Renal cortex interstitium (tissue), 11 donors: ENCODE measurements around the gene BORCS5. TPM values are rescaled to one million over a fixed set of nuclear protein-coding genes. Genes with fewer than 3 reads are reported as not detected.
A peak's percentile ranks its signal among the peaks of the same experiment; 100 is the strongest.

Experiments
- DNase-seq, 11 donors: peaks; one replicate each; pipeline ENCODE4 v3.0.0-alpha.2; 2013; ENCODE audit warnings: low read depth in 9 of 11, low spot score in 4 of 11; ENCODE audit errors: extremely low read depth in 1 of 11
- polyA plus RNA-seq, 3 donors: library from polyadenylated mRNA; unstranded; fragments of 120-200 nt; gene quantifications; one replicate each; pipeline ENCODE4 v1.2.1, GENCODE V29; 2013; ENCODE audit not compliant: insufficient read length in 3 of 3

Gene BORCS5
- polyA plus RNA-seq, 3 donors: 8.6 to 10.3 (median 9.2) TPM

- no peak for DNase-seq
These were observed 23.2 kb downstream of the BORCS5 start for GRCh38 chr12:12379831-12380730.

GRCh38 chr12:12380949-12381593 is 24.2 kb downstream of the BORCS5 start:
- no peak for DNase-seq

GRCh38 chr12:12381982-12382381 is 25.1 kb downstream of the BORCS5 start:
- no peak for DNase-seq

GRCh38 chr12:12384571-12385340 is 27.9 kb downstream of the BORCS5 start:
- DNase-seq: no peak

GRCh38 chr12:12387501-12387900 is 30.6 kb downstream of the BORCS5 start:
- no peak for DNase-seq

GRCh38 chr12:12392413-12392812 is 35.5 kb downstream of the BORCS5 start:
- DNase-seq: no peak

GRCh38 chr12:12393171-12393570 is 36.3 kb downstream of the BORCS5 start:
- no peak for DNase-seq

- DNase-seq: no peak
These were observed 39.8 kb downstream of the BORCS5 start for GRCh38 chr12:12396694-12397093.

GRCh38 chr12:12397184-12397583 is 40.3 kb downstream of the BORCS5 start:
- DNase-seq: no peak

- DNase-seq: peak in 5 of 11 donors; percentile 34 to 71 (median 46)
These were observed 41.4 kb downstream of the BORCS5 start for GRCh38 chr12:12398026-12398859.

GRCh38 chr12:12399161-12399560 is 42.3 kb downstream of the BORCS5 start:
- no peak for DNase-seq

GRCh38 chr12:12399776-12400305 is 43.0 kb downstream of the BORCS5 start:
- DNase-seq: no peak

- no peak for DNase-seq
These were observed 43.9 kb downstream of the BORCS5 start for GRCh38 chr12:12400793-12401192.

- peak in 2 of 11 donors; percentile 21 to 45 for DNase-seq
These were observed 46.7 kb downstream of the BORCS5 start for GRCh38 chr12:12403264-12404248.

GRCh38 chr12:12404297-12404696 is 47.4 kb downstream of the BORCS5 start:
- DNase-seq: no peak

GRCh38 chr12:12405882-12406281 is 49.0 kb downstream of the BORCS5 start:
- no peak for DNase-seq

- no peak for DNase-seq
These were observed 49.9 kb downstream of the BORCS5 start for GRCh38 chr12:12406762-12407161.
